GM12878 (cell line): ENCODE data around the gene TFRC. TPM values are rescaled to one million over a fixed set of nuclear protein-coding genes. Genes with fewer than 3 reads are reported as not detected.

Source experiments
- ATAC-seq: fragments of 200-7000 bp; cut with Tn5 transposase; 3 replicates; pipeline ENCODE4 v1.9.1; 2020; ENCODE audit warnings: mild to moderate bottlenecking, moderate library complexity
- BruUV-seq: library from RNA; stranded (reverse); fragments of 400-500 nt; replicated peaks from 2 replicates; lab custom pipeline; 2021; lab: Mats Ljungman, UMichigan
- CTCF ChIA-PET: fragments of 300-600 bp; sonication (Branson Sonifier 250); formaldehyde crosslinking; extraction: SDS; loops from one replicate; lab custom pipeline; 2021; ENCODE audit warnings: inconsistent platforms; lab: Yijun Ruan, JAX
- POLR2A ChIA-PET: fragments of 350-600 bp; formaldehyde crosslinking; extraction: SDS; loops from one replicate; lab custom pipeline; 2021; ENCODE audit warnings: inconsistent platforms; lab: Charles Lee
- RAD21 ChIA-PET: fragments of 300-600 bp; sonication (Branson Sonifier 250); formaldehyde crosslinking; loops from one replicate; lab custom pipeline; 2023; ENCODE audit warnings: antibody characterized with exemption; ENCODE audit not compliant: unreplicated experiment; lab: Charles Lee
- SMC1A ChIA-PET: fragments of 300-600 bp; sonication (Branson Sonifier 250); formaldehyde crosslinking; loops from one replicate; lab custom pipeline; 2023; ENCODE audit not compliant: unreplicated experiment, uncharacterized antibody; lab: Charles Lee
- DNase-seq: peaks from one replicate; pipeline ENCODE4 v3.0.0-alpha.2; 2011; ENCODE audit warnings: low read depth, low spot score
- FAIRE-seq: peaks from 3 replicates; lab custom pipeline; 2011; peaks lifted over from hg19 to GRCh38; lab: Jason Lieb, UNC
- H2AFZ ChIP-seq: 2 replicates; pipeline ENCODE4 v1.6.0; 2011; ENCODE audit warnings: low read depth, low read length, control low read depth; ENCODE audit not compliant: control insufficient read depth
- H3K27ac ChIP-seq: 2 replicates; pipeline ENCODE4 v1.5.1; 2011; ENCODE audit warnings: control low read depth; ENCODE audit not compliant: control insufficient read depth, insufficient read depth
- H3K27me3 ChIP-seq, 2 experiments: replicated peaks in 1 of 2; 2 replicates each; pipeline versions ENCODE4 v1.6.0 to v1.6.1; 2011; ENCODE audit warnings: low read length in 1 of 2; ENCODE audit not compliant: control insufficient read depth in 2 of 2, insufficient read depth in 2 of 2
- H3K36me3 ChIP-seq, 2 experiments: 2 replicates each; pipeline ENCODE4 v1.5.1; 2011; ENCODE audit warnings: low read length in 1 of 2; ENCODE audit not compliant: control insufficient read depth in 2 of 2, insufficient read depth in 2 of 2
- H3K4me1 ChIP-seq: 2 replicates; pipeline ENCODE4 v1.6.1; 2011; ENCODE audit warnings: mild to moderate bottlenecking, low read length, moderate library complexity, mixed read lengths; ENCODE audit not compliant: control insufficient read depth, insufficient read depth
- H3K4me2 ChIP-seq: 2 replicates; pipeline ENCODE4 v1.6.0; 2011; ENCODE audit warnings: control low read depth; ENCODE audit not compliant: control insufficient read depth, insufficient read depth
- H3K4me3 ChIP-seq: fragments of 200-600 bp; sonication (generic); 2 replicates; pipeline ENCODE4 v1.5.1; 2016
- H3K79me2 ChIP-seq: 2 replicates; pipeline ENCODE4 v1.6.0; 2011; ENCODE audit warnings: low read length; ENCODE audit not compliant: control insufficient read depth, insufficient read depth
- H3K9ac ChIP-seq: 2 replicates; pipeline ENCODE4 v1.8.0; 2011; ENCODE audit warnings: low read length, control low read depth, mixed read lengths; ENCODE audit not compliant: control insufficient read depth, insufficient read depth
- H3K9me3 ChIP-seq: replicated peaks from 3 replicates; pipeline ENCODE4 v1.5.1; 2011; ENCODE audit warnings: mild to moderate bottlenecking, low read length; ENCODE audit not compliant: control insufficient read depth, insufficient read depth
- H4K20me1 ChIP-seq: 2 replicates; pipeline ENCODE4 v1.6.0; 2011; ENCODE audit not compliant: control insufficient read depth, insufficient read depth
- FOXK2 ChIP-seq: fragments of 450-650 bp; IDR thresholded peaks from 2 replicates; pipeline ENCODE4 v1.6.1; 2017; ENCODE audit warnings: mild to moderate bottlenecking, moderate library complexity
- HCFC1 ChIP-seq: fragments of 150-350 bp; IDR thresholded peaks from 2 replicates; pipeline ENCODE4 v1.6.1; 2014; ENCODE audit warnings: low read length
- NFIC ChIP-seq: IDR thresholded peaks from 2 replicates; pipeline ENCODE4 v1.6.1; 2012; ENCODE audit warnings: low read depth, mild to moderate bottlenecking, inconsistent platforms, low read length, moderate library complexity
- WGBS: methylation state at CpG from one replicate; pipeline ENCODE4 v1.1.6; 2016; ENCODE audit warnings: low lambda C conversion rate; ENCODE audit not compliant: insufficient replicate concordance, insufficient coverage; ENCODE audit errors: missing lambda C conversion rate; 5-methylcytosine and 5-hydroxymethylcytosine counted together
- in situ Hi-C: fragments of 300-500 bp; cut with MboI; formaldehyde crosslinking; loops from 9 replicates; pipeline ENCODE4 v1.14.3; 2018; ENCODE audit warnings: mixed read lengths
- intact Hi-C: fragments of 100-400 bp; cut with micrococcal nuclease; formaldehyde crosslinking; loops from one replicate; pipeline ENCODE4 v1.14.2; 2022; ENCODE audit not compliant: unreplicated experiment
- polyA plus RNA-seq, 11 experiments: library from polyadenylated mRNA; depleted of rRNA in 4 of 11; unstranded in 6 of 11; stranded (reverse) in 5 of 11; fragments of >200 nt; fragmentation: Nextera tagmentation in 4 of 11; fragmentation: Illumina TruSeq in 1 of 11; extraction: Ambion mirVana in 4 of 11; extraction: Trizol in 1 of 11; gene quantifications; 1 replicate in 1 of 11; 2 replicates in 10 of 11; pipeline versions ENCODE4 v1.2.1 to v1.2.3, GENCODE V29; 2011 to 2016; ENCODE audit warnings: inconsistent platforms in 2 of 11, missing spikeins in 2 of 11, low read depth in 1 of 11
- total RNA-seq, 4 experiments: library from RNA; depleted of rRNA in 3 of 4; stranded (reverse); fragments of >200 nt in 3 of 4; fragmentation: Illumina TruSeq in 1 of 4; extraction: Trizol in 1 of 4; gene quantifications; 2 replicates each; pipeline versions ENCODE4 v1.2.1 to v1.2.3, GENCODE V29; 2013 to 2021
- TF ChIP-seq, protein P1 (sequence below): IDR thresholded peaks from 2 replicates; pipeline ENCODE4 v1.6.1; 2012; ENCODE audit warnings: mild to moderate bottlenecking, low read depth, low read length
- TF ChIP-seq, protein P2 (sequence below): fragments of 450-650 bp; IDR thresholded peaks from 2 replicates; pipeline ENCODE4 v1.6.1; 2017; ENCODE audit warnings: low read depth, mild to moderate bottlenecking, moderate library complexity
- TF ChIP-seq, protein P3 (sequence below): fragments of 450-650 bp; IDR thresholded peaks from 2 replicates; pipeline ENCODE4 v1.6.1; 2017; ENCODE audit warnings: borderline replicate concordance
- TF ChIP-seq, protein P4 (sequence below): fragments of 450-650 bp; IDR thresholded peaks from 2 replicates; pipeline ENCODE4 v1.6.1; 2017; ENCODE audit warnings: antibody characterized with exemption, mild to moderate bottlenecking, moderate library complexity

The TFRC gene
- total and polyA plus RNA-seq, 10 of the 15 experiments (the other 5 are each of a cell fraction or from before 2014, with no cell fraction given): 123 to 526 (median 316) TPM

DNA sequence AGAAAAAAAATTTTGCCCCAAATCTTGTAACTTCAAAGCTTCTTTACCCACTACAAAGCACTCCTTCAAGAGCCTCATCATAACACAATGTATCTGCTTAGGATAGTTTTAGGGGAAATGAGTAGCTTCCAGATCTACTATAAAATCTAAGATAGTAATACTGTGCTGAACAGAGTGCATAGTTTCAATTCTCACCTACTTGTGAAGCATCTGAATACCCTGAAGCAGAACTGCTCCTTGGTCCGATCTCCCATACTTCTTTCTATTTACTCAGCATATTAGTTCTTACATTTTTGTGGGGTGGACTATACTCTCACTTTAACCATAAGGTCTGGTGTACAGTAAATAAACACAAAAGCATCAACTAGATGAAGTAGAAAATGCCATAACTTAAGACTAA is 9.6 kb downstream of the TFRC start:
- BruUV-seq: no TSS peak
- H3K9me3 ChIP-seq: no peaks in the 10 kb centered on the region; the same call in 2 of the 3 replicates
- peaks cover 3% of the 10 kb centered on the region; the same call in 1 of the 2 replicates for H4K20me1 ChIP-seq
- ChIA-PET POLR2A (interaction anchor here (0.9 to 3.9 kb wide), 11 partner anchors 9 to 124 kb away, joined by 3 to 34 read pairs (median 10); no protein-coding TSS in a partner anchor), RAD21 (interaction anchor here (0.5 to 8.1 kb wide), 16 partner anchors 13 to 444 kb away, joined by 3 to 113 read pairs (median 14); no protein-coding TSS in a partner anchor), CTCF (interaction anchor here (1.0 to 8.5 kb wide), 25 partner anchors 8 to 157 kb away, joined by 3 to 157 read pairs (median 14); no protein-coding TSS in a partner anchor), SMC1A (interaction anchor here (0.7 to 12.5 kb wide), 24 partner anchors 8 to 445 kb away, joined by 3 to 155 read pairs (median 8); no protein-coding TSS in a partner anchor)
- no peak overlapping the region for H3K4me3 ChIP-seq
- H3K27ac ChIP-seq: no peak overlapping the region
- ATAC-seq (no peak), FAIRE-seq (no peak), DNase-seq (peak; percentile 41)
- WGBS: 0% methylated on average over 1 of the region's 1 CpG
- peaks cover 69% of the 10 kb centered on the region for H3K79me2 ChIP-seq
- intact Hi-C loops: loop anchor here (2.0 to 5.0 kb wide), 2 partner anchors 50 to 110 kb away; no protein-coding TSS in a partner anchor
- H3K36me3 ChIP-seq: peaks cover 15 to 56% of the 10 kb centered on the region in 2 experiments
- in situ Hi-C loops: no loop called here
- peaks cover 14% of the 10 kb centered on the region; the same call in 1 of the 2 replicates for H3K4me1 ChIP-seq
- H2AFZ ChIP-seq: no peak overlapping the region
- H3K27me3 ChIP-seq: no peaks in the 10 kb centered on the region
- H3K9ac ChIP-seq: no peak overlapping the region
- H3K4me2 ChIP-seq: peak overlapping the region; percentile 30
- TF ChIP-seq, protein P1, sequence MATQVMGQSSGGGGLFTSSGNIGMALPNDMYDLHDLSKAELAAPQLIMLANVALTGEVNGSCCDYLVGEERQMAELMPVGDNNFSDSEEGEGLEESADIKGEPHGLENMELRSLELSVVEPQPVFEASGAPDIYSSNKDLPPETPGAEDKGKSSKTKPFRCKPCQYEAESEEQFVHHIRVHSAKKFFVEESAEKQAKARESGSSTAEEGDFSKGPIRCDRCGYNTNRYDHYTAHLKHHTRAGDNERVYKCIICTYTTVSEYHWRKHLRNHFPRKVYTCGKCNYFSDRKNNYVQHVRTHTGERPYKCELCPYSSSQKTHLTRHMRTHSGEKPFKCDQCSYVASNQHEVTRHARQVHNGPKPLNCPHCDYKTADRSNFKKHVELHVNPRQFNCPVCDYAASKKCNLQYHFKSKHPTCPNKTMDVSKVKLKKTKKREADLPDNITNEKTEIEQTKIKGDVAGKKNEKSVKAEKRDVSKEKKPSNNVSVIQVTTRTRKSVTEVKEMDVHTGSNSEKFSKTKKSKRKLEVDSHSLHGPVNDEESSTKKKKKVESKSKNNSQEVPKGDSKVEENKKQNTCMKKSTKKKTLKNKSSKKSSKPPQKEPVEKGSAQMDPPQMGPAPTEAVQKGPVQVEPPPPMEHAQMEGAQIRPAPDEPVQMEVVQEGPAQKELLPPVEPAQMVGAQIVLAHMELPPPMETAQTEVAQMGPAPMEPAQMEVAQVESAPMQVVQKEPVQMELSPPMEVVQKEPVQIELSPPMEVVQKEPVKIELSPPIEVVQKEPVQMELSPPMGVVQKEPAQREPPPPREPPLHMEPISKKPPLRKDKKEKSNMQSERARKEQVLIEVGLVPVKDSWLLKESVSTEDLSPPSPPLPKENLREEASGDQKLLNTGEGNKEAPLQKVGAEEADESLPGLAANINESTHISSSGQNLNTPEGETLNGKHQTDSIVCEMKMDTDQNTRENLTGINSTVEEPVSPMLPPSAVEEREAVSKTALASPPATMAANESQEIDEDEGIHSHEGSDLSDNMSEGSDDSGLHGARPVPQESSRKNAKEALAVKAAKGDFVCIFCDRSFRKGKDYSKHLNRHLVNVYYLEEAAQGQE: no peak
- TF ChIP-seq, protein P2, sequence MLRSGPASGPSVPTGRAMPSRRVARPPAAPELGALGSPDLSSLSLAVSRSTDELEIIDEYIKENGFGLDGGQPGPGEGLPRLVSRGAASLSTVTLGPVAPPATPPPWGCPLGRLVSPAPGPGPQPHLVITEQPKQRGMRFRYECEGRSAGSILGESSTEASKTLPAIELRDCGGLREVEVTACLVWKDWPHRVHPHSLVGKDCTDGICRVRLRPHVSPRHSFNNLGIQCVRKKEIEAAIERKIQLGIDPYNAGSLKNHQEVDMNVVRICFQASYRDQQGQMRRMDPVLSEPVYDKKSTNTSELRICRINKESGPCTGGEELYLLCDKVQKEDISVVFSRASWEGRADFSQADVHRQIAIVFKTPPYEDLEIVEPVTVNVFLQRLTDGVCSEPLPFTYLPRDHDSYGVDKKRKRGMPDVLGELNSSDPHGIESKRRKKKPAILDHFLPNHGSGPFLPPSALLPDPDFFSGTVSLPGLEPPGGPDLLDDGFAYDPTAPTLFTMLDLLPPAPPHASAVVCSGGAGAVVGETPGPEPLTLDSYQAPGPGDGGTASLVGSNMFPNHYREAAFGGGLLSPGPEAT: no peak
- TF ChIP-seq HCFC1: no peak
- TF ChIP-seq, protein P3, sequence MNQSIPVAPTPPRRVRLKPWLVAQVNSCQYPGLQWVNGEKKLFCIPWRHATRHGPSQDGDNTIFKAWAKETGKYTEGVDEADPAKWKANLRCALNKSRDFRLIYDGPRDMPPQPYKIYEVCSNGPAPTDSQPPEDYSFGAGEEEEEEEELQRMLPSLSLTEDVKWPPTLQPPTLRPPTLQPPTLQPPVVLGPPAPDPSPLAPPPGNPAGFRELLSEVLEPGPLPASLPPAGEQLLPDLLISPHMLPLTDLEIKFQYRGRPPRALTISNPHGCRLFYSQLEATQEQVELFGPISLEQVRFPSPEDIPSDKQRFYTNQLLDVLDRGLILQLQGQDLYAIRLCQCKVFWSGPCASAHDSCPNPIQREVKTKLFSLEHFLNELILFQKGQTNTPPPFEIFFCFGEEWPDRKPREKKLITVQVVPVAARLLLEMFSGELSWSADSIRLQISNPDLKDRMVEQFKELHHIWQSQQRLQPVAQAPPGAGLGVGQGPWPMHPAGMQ: no peak
- TF ChIP-seq, protein P4, sequence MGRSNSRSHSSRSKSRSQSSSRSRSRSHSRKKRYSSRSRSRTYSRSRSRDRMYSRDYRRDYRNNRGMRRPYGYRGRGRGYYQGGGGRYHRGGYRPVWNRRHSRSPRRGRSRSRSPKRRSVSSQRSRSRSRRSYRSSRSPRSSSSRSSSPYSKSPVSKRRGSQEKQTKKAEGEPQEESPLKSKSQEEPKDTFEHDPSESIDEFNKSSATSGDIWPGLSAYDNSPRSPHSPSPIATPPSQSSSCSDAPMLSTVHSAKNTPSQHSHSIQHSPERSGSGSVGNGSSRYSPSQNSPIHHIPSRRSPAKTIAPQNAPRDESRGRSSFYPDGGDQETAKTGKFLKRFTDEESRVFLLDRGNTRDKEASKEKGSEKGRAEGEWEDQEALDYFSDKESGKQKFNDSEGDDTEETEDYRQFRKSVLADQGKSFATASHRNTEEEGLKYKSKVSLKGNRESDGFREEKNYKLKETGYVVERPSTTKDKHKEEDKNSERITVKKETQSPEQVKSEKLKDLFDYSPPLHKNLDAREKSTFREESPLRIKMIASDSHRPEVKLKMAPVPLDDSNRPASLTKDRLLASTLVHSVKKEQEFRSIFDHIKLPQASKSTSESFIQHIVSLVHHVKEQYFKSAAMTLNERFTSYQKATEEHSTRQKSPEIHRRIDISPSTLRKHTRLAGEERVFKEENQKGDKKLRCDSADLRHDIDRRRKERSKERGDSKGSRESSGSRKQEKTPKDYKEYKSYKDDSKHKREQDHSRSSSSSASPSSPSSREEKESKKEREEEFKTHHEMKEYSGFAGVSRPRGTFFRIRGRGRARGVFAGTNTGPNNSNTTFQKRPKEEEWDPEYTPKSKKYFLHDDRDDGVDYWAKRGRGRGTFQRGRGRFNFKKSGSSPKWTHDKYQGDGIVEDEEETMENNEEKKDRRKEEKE: no peak
- no peak for TF ChIP-seq NFIC
- no peak for TF ChIP-seq FOXK2
